Measurements from ENCODE around the gene SERAC1. TPM values are rescaled to one million over a fixed set of nuclear protein-coding genes. Genes with fewer than 3 reads are reported as not detected.
"Not testable (repeated sequence)": the region's sequence is repeated elsewhere in the genome, so short reads cannot be mapped to it uniquely, and the experiment has no call there.

Gene SERAC1
- total and polyA plus RNA-seq, 2 donors (not counting 1 experiment from before 2014, with no cell fraction given), result 1.9 to 5.8 TPM

GRCh38 chr6:158170656-158171081 is 2.6 kb upstream of the SERAC1 start:
- H3K9me3 Mint-ChIP-seq (ENCODE audit: insufficient read depth), result no peaks in the 10 kb centered on the region
- Histone ChIP-seq H4K20me1 (ENCODE audit: control insufficient read depth, insufficient read depth, low read length, poor library complexity, severe bottlenecking) (no peaks in the 10 kb centered on the region), H3K27me3 (replicated peaks in 1 of 4; ENCODE audit: control extremely low read depth in 1 of 4, control insufficient read depth in 3 of 4, insufficient read depth in 4 of 4, low read length in 3 of 4) (no peaks in the 10 kb centered on the region), H3K4me1 (ENCODE audit: control insufficient read depth in 2 of 2, insufficient read depth in 2 of 2, low read length in 2 of 2) (peaks cover 9 to 12% of the 10 kb centered on the region in 2 donors), H3K9ac (ENCODE audit: low read length) (no peak overlapping the region), H3K27ac (ENCODE audit: low read length in 2 of 2) (no peak overlapping the region), H3K79me2 (ENCODE audit: control insufficient read depth, insufficient read depth, low read length) (peaks cover 16% of the 10 kb centered on the region), H2AFZ (ENCODE audit: insufficient read depth, low read depth, low read length, poor library complexity, severe bottlenecking) (no peak overlapping the region), H3K36me3 (replicated peaks in 1 of 2; ENCODE audit: control extremely low read depth in 1 of 2, control insufficient read depth in 1 of 2, extremely low read depth in 1 of 2, insufficient read depth in 2 of 2, low read length in 1 of 2) (peaks cover 0 to 3% of the 10 kb centered on the region in 2 experiments), H3K9me3 (ENCODE audit: control extremely low read depth in 1 of 3, control insufficient read depth in 2 of 3, insufficient read depth in 1 of 3, low read length in 2 of 3) (no peaks in the 10 kb centered on the region), H3K4me3 (ENCODE audit: control extremely low read depth in 1 of 5, extremely low read depth in 1 of 5, insufficient read depth in 1 of 5, low read depth in 2 of 5, low read length in 4 of 5) (no peak overlapping the region), H3K4me2 (replicated peaks; ENCODE audit: low read depth, low read length, poor library complexity, severe bottlenecking) (no peak overlapping the region)
- H3K27me3 Mint-ChIP-seq, result no peaks in the 10 kb centered on the region
- no CpG with 5 or more reads among the region's 3 CpGs for WGBS (ENCODE audit: insufficient coverage)
- CTCF ChIA-PET, result interaction anchor here (0.5 kb wide), 1 partner anchor 45 kb away, joined by 4 read pairs; no protein-coding TSS in a partner anchor
- intact Hi-C loops (cut with micrococcal nuclease), result no loop called here
- TF ChIP-seq CTCF (IDR thresholded peaks at IDR 0.05), result no peak
- no peak for TF ChIP-seq EZH2 (IDR thresholded peaks at IDR 0.05; ENCODE audit: borderline replicate concordance, insufficient read depth, low read depth, low read length, poor library complexity, severe bottlenecking)
- H3K27ac Mint-ChIP-seq, result no peak overlapping the region
- DNase-seq (no peak), ATAC-seq (ENCODE audit: low read depth) (no peak)
- peaks cover 14% of the 10 kb centered on the region for H3K4me1 Mint-ChIP-seq
- POLR2A ChIA-PET, result no interaction called here
- H3K4me3 Mint-ChIP-seq, result no peak overlapping the region

GRCh38 chr6:158169634-158170033 is 1.6 kb upstream of the SERAC1 start:
- H3K9me3 Mint-ChIP-seq (ENCODE audit: insufficient read depth); H3K27me3 Mint-ChIP-seq; H3K9me3 ChIP-seq (ENCODE audit: control extremely low read depth in 1 of 3, control insufficient read depth in 2 of 3, insufficient read depth in 1 of 3, low read length in 2 of 3); H3K4me2 ChIP-seq (replicated peaks; ENCODE audit: low read depth, low read length, poor library complexity, severe bottlenecking); H3K27ac Mint-ChIP-seq; ATAC-seq (ENCODE audit: low read depth); H4K20me1 ChIP-seq (ENCODE audit: control insufficient read depth, insufficient read depth, low read length, poor library complexity, severe bottlenecking); POLR2A ChIA-PET; H3K9ac ChIP-seq (ENCODE audit: low read length); H2AFZ ChIP-seq (ENCODE audit: insufficient read depth, low read depth, low read length, poor library complexity, severe bottlenecking); H3K27me3 ChIP-seq (replicated peaks in 1 of 4; ENCODE audit: control extremely low read depth in 1 of 4, control insufficient read depth in 3 of 4, insufficient read depth in 4 of 4, low read length in 3 of 4); H3K27ac ChIP-seq (ENCODE audit: low read length in 2 of 2); DNase-seq; H3K4me3 Mint-ChIP-seq; H3K4me3 ChIP-seq (ENCODE audit: control extremely low read depth in 1 of 5, extremely low read depth in 1 of 5, insufficient read depth in 1 of 5, low read depth in 2 of 5, low read length in 4 of 5); H3K36me3 ChIP-seq (replicated peaks in 1 of 2; ENCODE audit: control extremely low read depth in 1 of 2, control insufficient read depth in 1 of 2, extremely low read depth in 1 of 2, insufficient read depth in 2 of 2, low read length in 1 of 2); CTCF ChIA-PET: not testable (repeated sequence)
- intact Hi-C loops (cut with micrococcal nuclease), result loop anchor here (2.0 to 5.0 kb wide), 3 partner anchors 63 to 698 kb away; no protein-coding TSS in a partner anchor
- WGBS (ENCODE audit: insufficient coverage), result no CpG with 5 or more reads among the region's 6 CpGs
- Histone ChIP-seq H3K79me2 (ENCODE audit: control insufficient read depth, insufficient read depth, low read length) (peaks cover 16% of the 10 kb centered on the region), H3K4me1 (ENCODE audit: control insufficient read depth in 2 of 2, insufficient read depth in 2 of 2, low read length in 2 of 2) (peaks cover 9 to 12% of the 10 kb centered on the region in 2 donors)
- peaks cover 14% of the 10 kb centered on the region for H3K4me1 Mint-ChIP-seq

All from B cell (primary cell).